Nucleus accumbens (tissue), 56 donors: ENCODE results near the gene CACNA1B.
A peak's percentile ranks its signal among the peaks of the same experiment; 100 is the strongest.
"Not testable (repeated sequence)": the region's sequence is repeated elsewhere in the genome, so short reads cannot be mapped to it uniquely, and the experiment has no call there.

Experiments
- DNase-seq, 56 donors: peaks; one replicate each; lab custom pipeline; 2025; lab: John Stamatoyannopoulos, UW

CACNA1B gene

DNA sequence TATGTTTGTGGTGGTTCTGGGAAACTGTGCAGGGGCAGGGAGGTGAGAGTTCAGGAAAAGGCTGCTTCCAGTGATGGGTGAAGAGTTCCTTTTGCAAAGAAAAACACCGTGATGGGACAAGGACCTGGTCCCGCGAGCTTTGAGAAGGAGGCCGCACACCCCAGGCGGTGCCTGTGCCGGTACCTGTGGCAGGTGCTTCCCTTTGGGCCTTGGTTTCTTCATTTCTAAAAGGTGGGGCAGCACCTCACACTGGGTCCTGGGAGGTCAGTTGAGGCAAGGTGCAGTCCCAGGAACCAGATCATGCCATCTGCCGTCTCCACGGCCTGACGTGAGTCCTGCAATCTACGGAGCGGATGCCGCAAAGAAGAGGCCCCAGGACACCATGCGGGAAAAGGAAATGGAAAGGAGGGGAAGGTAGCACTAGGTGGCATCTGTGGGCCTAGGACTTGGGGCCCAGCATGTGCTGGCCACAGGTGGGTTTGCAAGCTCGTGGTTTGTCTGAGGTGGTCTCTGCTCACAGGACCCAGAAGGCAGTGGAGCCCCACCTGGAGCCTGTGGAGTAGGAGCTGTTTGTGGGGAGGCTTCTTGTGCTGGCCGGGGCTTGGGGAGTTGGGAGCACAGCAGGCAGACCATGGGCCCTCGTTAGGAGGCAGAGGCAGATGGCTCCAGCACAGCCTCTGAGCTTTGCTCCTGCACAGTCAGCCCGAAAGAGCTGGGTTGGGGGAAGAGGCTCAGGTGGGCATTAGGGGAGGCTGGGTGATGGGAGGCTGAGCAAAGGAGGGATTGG is 131.6 kb downstream of the CACNA1B start:
- no peak for DNase-seq

- no peak for DNase-seq
These were observed 132.5 kb downstream of the CACNA1B start for GRCh38 chr9:138009803-138010690.

DNA sequence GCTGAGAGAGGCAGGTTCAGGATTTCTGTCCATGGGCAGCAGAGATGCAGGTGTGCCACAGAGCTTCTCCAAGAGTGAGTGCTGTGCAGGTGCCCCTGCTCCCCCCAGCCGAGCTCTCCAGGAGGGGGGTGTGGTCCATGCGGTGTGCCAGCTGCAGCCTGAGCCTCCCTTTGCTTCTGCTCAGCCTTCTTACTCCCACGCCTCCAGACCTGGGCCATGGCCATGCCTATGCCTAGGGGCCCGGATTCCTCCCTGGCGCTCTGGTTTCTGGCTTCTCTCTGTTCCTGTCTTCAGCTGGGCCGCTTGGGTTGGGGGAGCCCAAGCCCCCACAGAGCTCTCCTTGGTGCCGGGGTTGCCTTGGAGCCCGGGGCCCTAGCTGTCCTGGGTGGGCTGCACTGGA is 133.3 kb downstream of the CACNA1B start:
- no peak for DNase-seq

DNA sequence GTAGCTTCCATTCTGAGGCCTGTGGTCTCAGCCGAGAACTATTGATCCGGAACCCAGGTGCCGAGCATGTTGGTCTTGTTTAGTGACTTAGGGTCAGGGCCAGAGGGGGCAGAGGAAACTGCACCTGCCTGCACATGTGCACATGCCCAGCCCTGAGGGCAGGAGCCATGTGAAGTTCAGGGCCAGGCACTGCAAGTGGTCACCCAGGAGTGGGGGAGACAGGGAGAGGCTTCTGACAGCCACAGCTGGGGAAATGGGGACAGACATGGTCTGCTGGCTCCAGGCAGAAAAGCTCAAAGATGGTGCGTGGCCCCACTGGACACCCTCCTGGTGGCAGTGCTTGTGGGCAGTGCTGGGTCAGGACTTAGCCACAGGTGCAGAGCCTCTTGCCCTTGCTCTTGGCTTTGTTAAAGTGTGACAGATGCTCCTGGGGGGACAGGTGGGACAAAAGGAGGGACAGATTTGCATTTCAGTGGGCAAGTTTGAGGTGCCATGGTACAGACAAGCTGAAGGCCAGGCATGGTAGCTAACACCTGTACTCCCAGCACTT is 134.4 kb downstream of the CACNA1B start:
- DNase-seq, result no peak

- DNase-seq, result no peak
These were observed 135.7 kb downstream of the CACNA1B start for GRCh38 chr9:138013273-138013672.

GRCh38 chr9:138013836-138014562 is 136.4 kb downstream of the CACNA1B start:
- no peak for DNase-seq

DNA sequence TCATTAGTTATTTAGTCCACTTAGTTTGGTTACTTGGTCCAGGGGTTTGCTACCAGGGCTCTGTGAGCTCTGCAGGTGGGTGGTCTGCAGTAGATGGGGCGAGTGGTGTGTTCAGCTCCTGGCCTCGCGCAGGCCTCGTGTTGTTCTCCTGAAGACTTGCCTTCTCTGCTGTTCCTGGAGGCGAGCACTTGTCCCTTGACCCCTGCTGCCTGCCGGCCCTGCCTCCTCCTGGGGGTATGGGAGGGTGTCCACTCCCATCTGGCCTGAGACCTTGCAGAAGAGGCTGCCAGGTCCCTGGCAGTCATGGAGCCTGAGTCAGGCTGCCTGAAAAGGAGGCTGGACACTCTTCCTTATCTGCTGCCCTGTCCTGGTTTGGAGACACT is 137.0 kb downstream of the CACNA1B start:
- DNase-seq, result no peak

DNA sequence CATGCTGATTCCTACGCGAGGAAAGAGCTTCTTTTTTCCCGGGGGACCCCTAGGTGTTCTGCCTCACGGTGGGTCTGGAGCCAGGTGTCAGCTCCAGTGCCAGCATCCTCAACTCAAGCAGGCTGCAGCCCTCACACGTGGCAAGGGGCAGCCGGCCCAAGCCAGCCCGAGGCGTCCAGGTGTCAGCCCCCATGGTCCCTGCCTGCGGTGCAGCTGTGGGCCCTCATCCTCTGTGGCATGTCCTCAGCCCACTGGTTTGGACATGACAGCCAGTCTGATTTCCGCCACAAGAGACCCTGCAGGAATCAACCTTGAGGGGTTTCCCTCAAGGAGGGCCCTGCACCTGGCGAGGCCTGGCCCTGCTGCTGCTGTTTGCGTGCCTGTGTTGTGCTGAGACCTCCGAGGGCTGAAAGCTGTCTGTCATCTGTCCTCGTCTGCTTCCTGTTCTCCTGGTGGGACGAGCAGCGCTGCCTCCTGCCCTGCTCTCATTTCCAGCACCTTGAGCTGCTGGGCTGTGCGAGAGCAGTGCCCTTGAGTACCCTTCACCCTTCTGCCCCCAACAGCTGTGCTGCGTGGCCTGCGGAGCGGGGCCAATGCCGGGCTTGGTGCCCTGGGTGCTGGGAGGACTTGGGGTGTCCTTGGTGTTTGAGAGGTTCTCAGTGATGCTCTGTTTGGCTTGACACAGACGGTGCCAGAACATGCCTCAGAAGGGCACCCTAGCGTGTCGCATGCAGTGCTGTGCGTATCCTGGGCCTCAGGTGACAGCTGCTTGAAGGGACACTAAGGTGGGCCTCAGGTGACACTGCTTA is 137.6 kb downstream of the CACNA1B start:
- DNase-seq, result no peak

- no peak for DNase-seq
These were observed 139.0 kb downstream of the CACNA1B start for GRCh38 chr9:138016406-138017187.

DNA sequence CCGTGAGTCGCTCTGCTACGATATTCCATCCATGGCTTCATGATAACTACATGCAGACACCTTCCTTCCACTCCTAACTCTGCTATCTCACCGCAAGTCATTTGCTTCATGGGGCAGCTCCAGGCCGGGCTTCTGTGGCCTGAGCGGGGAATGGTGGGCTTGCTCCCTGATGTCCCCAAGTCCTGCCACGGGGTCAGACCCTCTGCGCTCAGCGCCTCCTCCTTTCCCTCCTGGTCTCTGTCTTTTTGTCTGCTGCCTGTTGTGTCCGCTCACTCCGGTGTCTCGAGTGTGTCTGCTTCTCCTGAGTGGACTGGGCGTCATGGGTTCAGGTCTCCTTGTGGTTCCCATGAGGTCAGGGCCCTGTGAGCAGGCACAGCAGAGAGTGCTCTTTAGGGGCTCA is 139.6 kb downstream of the CACNA1B start:
- no peak for DNase-seq

GRCh38 chr9:138019514-138019913 is 141.9 kb downstream of the CACNA1B start:
- not testable (repeated sequence) for DNase-seq

- DNase-seq, result no peak
These were observed 142.7 kb downstream of the CACNA1B start for GRCh38 chr9:138020120-138020794.

DNA sequence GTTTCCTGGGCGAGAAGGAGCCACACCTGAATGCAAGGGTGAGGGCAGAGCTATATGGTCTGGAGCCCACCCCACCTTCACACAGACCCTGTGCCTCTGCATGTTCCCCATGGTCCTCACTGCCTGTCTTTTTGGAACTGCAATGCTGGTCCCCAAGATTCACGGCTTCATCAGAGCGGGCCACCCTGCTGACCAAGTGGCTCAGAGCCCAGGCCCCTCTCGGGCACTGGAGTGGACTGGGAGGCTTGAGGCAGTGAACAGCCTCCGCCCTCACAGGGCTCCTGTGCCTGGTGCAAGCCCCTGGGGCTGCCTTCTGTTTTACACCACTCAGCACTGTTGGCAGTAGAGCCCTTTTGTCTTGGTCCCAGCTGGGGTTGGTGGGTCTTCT is 143.2 kb downstream of the CACNA1B start:
- no peak for DNase-seq

GRCh38 chr9:138021251-138022056 is 143.9 kb downstream of the CACNA1B start:
- DNase-seq, result no peak

GRCh38 chr9:138022121-138022741 is 144.6 kb downstream of the CACNA1B start:
- peak in 1 of 56 donors; percentile 30 for DNase-seq

- DNase-seq, result peak in 1 of 56 donors; percentile 35
These were observed 145.3 kb downstream of the CACNA1B start for GRCh38 chr9:138022756-138023393.
